ENCODE data around the gene PDZRN3. TPM values are rescaled to one million over a fixed set of nuclear protein-coding genes. Genes with fewer than 3 reads are reported as not detected.

The PDZRN3 gene
- total RNA-seq, 1 donor from 2014 or later, result 45.7 TPM

- FAIRE-seq (no peak), DNase-seq (ENCODE audit: low spot score in 2 of 2) (no peak)
These were observed 192.6 kb downstream of the PDZRN3 start for GRCh38 chr3:73432023-73432705.

- DNase-seq (ENCODE audit: low spot score in 2 of 2), result no peak
- FAIRE-seq, result no peak
These were observed 193.4 kb downstream of the PDZRN3 start for GRCh38 chr3:73431183-73431900.

- DNase-seq (ENCODE audit: low spot score in 2 of 2), result no peak
These were observed 197.6 kb downstream of the PDZRN3 start for GRCh38 chr3:73427048-73427706.

GRCh38 chr3:73426606-73427005 lies 198.1 kb downstream of the PDZRN3 start:
- DNase-seq (ENCODE audit: low spot score in 2 of 2), result no peak

More at GRCh38 chr3:73427048-73427706, 197.6 kb downstream of the PDZRN3 start:
- no peak for FAIRE-seq

GRCh38 chr3:73423116-73423515 lies 201.6 kb downstream of the PDZRN3 start:
- DNase-seq (ENCODE audit: low spot score in 2 of 2) (no peak), FAIRE-seq (no peak)

More at GRCh38 chr3:73426606-73427005, 198.1 kb downstream of the PDZRN3 start:
- FAIRE-seq, result no peak

- DNase-seq (ENCODE audit: low spot score in 2 of 2) (no peak), FAIRE-seq (no peak)
These were observed 202.2 kb downstream of the PDZRN3 start for GRCh38 chr3:73422571-73422970.

- FAIRE-seq (no peak), DNase-seq (ENCODE audit: low spot score in 2 of 2) (no peak)
These were observed 204.8 kb downstream of the PDZRN3 start for GRCh38 chr3:73419942-73420341.

GRCh38 chr3:73419179-73419803 lies 205.4 kb downstream of the PDZRN3 start:
- DNase-seq (ENCODE audit: low spot score in 2 of 2) (no peak), FAIRE-seq (no peak)

- DNase-seq (ENCODE audit: low spot score in 2 of 2) (no peak), FAIRE-seq (no peak)
These were observed 206.1 kb downstream of the PDZRN3 start for GRCh38 chr3:73418681-73419080.

GRCh38 chr3:73415118-73415517 lies 209.6 kb downstream of the PDZRN3 start:
- FAIRE-seq (no peak), DNase-seq (ENCODE audit: low spot score in 2 of 2) (no peak)

GRCh38 chr3:73413619-73414018 lies 211.1 kb downstream of the PDZRN3 start:
- DNase-seq (ENCODE audit: low spot score in 2 of 2) (no peak), FAIRE-seq (no peak)

GRCh38 chr3:73411993-73412392 lies 212.7 kb downstream of the PDZRN3 start:
- FAIRE-seq (no peak), DNase-seq (ENCODE audit: low spot score in 2 of 2) (no peak)

- FAIRE-seq, result no peak
- DNase-seq (ENCODE audit: low spot score in 2 of 2), result no peak
These were observed 213.2 kb downstream of the PDZRN3 start for GRCh38 chr3:73411545-73411944.

- FAIRE-seq, result no peak
- no peak for DNase-seq (ENCODE audit: low spot score in 2 of 2)
These were observed 215.5 kb downstream of the PDZRN3 start for GRCh38 chr3:73409138-73409763.

- DNase-seq (ENCODE audit: low spot score in 2 of 2) (no peak), FAIRE-seq (no peak)
These were observed 216.1 kb downstream of the PDZRN3 start for GRCh38 chr3:73408634-73409033.

- DNase-seq (ENCODE audit: low spot score in 2 of 2) (no peak), FAIRE-seq (no peak)
These were observed 217.2 kb downstream of the PDZRN3 start for GRCh38 chr3:73407577-73407976.

GRCh38 chr3:73405853-73406252 lies 218.9 kb downstream of the PDZRN3 start:
- DNase-seq (ENCODE audit: low spot score in 2 of 2) (no peak), FAIRE-seq (no peak)

- no peak for DNase-seq (ENCODE audit: low spot score in 2 of 2)
- no peak for FAIRE-seq
These were observed 219.7 kb downstream of the PDZRN3 start for GRCh38 chr3:73405000-73405399.

GRCh38 chr3:73404435-73404834 lies 220.3 kb downstream of the PDZRN3 start:
- DNase-seq (ENCODE audit: low spot score in 2 of 2), result no peak
- FAIRE-seq, result no peak

GRCh38 chr3:73403444-73403843 lies 221.3 kb downstream of the PDZRN3 start:
- DNase-seq (ENCODE audit: low spot score in 2 of 2), result no peak
- no peak for FAIRE-seq
